ENCODE measurements around the gene STARD5.
A peak's percentile ranks its signal among the peaks of the same experiment; 100 is the strongest.

The STARD5 gene

DNA sequence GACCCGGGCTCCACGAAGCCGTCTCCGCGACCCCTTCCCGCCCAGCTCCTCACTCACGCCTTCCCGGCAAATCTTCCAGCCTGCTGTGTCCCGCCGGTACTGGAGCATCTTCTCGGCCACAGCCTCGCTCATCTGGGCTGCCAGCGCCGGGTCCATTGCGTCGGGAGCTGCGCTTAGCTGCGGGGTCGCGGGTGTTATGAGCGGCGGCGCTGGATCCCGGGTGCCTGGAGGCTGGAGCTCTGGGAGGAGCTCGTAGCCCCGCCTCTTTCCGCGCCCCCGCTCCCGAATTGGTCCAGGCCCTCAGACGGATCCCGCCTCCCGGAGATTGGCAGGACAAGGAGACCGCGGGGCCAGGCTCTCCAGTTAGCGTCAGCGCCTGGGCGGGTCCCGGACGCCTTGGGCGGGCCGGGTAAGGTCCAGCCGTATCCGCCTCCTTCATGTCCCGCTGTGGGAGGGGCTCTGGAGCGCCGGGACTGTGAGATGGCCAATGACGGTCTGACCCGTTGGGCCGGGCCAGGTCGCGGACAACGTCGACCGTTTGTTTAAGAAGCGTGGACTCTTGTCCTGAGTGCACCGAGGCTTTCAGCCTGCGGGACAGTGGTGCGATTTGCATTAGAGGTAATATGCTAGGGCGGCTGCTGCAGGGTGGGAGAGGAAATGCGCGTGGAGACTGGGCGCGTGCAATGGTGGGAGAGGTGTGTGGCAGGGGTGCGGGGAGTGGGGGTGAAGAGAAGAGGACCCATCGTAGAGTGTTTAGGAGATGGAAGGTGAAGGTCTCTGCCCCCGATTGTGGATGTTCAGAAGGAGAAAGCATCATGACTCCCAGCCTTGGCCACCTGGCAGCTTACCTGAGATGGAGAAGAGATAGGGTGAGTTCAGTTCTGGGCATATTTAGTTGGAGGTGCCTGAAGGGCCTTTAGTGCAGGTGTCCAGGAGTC, at the start of gene STARD5:
Gene STARD5 (minus strand): TSS at position 198 of the 938 bp plus-strand sequence. CDS start 42 bp downstream, at position 156.
- Histone ChIP-seq H3K4me3 (peak within 1 kb of the TSS; percentile 72), H3K4me1 (peaks cover 23% of the 10 kb centered on the region), H4K20me1 (no peaks in the 10 kb centered on the region), H3K9me3 (no peaks in the 10 kb centered on the region), H3K36me3 (peaks cover 14% of the 10 kb centered on the region), H3K4me2 (peak within 1 kb of the TSS; percentile 93), H3K27ac (0 out of 2 replicates have a peak within 1 kb of the TSS, but pooled peaks have one; percentile 24), H3K9ac (peak within 1 kb of the TSS; percentile 75), H3K27me3 (no peaks in the 10 kb centered on the region)
- no peak for TF ChIP-seq Cebpa-rat (IDR thresholded peaks at IDR 0.05)

DNA sequence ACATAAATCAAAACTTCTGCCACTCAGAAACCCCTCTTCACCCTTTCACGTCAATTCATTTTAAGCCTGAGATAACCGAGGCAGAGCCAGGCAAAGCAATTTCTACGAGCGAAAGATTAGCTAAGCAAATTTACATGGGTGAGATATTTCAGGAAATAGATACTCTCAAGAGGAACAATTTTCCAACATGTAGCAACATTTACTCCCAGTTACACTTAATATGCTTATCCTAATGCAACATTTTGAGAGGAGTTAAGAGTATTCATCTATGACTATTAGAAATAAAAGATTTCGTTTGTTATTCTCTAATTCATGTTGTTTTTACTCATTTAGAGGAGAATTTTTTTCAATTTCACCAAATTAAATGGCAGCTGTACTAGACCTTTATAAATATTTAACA, 49.2 kb upstream of the STARD5 start:
- H3K9me3 ChIP-seq = no peaks in the 10 kb centered on the region
- no peak overlapping the region for H3K9ac ChIP-seq
- H3K27ac ChIP-seq = no peak overlapping the region
- no peak overlapping the region for H3K4me3 ChIP-seq
- H3K4me1 ChIP-seq = no peaks in the 10 kb centered on the region
- no peaks in the 10 kb centered on the region for H3K36me3 ChIP-seq
- H3K4me2 ChIP-seq = no peak overlapping the region
- H4K20me1 ChIP-seq = no peaks in the 10 kb centered on the region
- no peaks in the 10 kb centered on the region for H3K27me3 ChIP-seq
- no peak for TF ChIP-seq Cebpa-rat (IDR thresholded peaks at IDR 0.05)

- no peaks in the 10 kb centered on the region for H3K36me3 ChIP-seq
- H3K4me3 ChIP-seq = no peak overlapping the region
- no peaks in the 10 kb centered on the region for H4K20me1 ChIP-seq
- H3K4me1 ChIP-seq = no peaks in the 10 kb centered on the region
- H3K27me3 ChIP-seq = no peaks in the 10 kb centered on the region
- no peaks in the 10 kb centered on the region for H3K9me3 ChIP-seq
- no peak for TF ChIP-seq Cebpa-rat (IDR thresholded peaks at IDR 0.05)
- no peak overlapping the region for H3K9ac ChIP-seq
- H3K4me2 ChIP-seq = no peak overlapping the region
- no peak overlapping the region for H3K27ac ChIP-seq
Measured at GRCh38 chr15:81372575-81372974, 48.6 kb upstream of the STARD5 start.

GRCh38 chr15:81363718-81364500, 40.0 kb upstream of the STARD5 start:
- H3K9me3 ChIP-seq = no peaks in the 10 kb centered on the region

DNA sequence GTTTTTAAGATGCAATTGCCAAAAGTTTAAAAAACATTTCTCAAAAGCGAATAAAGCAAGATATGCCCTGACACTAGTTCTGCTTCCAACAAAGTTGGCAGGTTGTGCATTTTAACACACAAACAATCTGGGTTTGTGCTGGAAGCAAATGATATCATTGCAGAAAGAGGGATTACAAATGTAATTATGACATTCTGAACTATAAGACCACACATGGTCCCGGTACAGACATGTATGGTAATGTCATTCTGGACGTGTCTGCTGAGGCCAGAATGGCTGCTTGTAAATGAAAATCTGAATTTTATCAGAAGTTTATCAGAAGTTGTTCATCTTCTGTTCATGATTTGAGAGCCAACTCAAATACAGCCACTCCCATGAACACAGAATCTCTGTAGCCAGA, 39.3 kb upstream of the STARD5 start:
- H3K4me3 ChIP-seq = no peak overlapping the region
- H3K36me3 ChIP-seq = no peaks in the 10 kb centered on the region
- H3K9me3 ChIP-seq = no peaks in the 10 kb centered on the region
- no peaks in the 10 kb centered on the region for H3K27me3 ChIP-seq
- no peak for TF ChIP-seq Cebpa-rat (IDR thresholded peaks at IDR 0.05)
- H3K4me2 ChIP-seq = no peak overlapping the region
- H4K20me1 ChIP-seq = no peaks in the 10 kb centered on the region
- no peak overlapping the region for H3K9ac ChIP-seq
- H3K27ac ChIP-seq = no peak overlapping the region
- no peaks in the 10 kb centered on the region for H3K4me1 ChIP-seq

More at GRCh38 chr15:81363718-81364500, 40.0 kb upstream of the STARD5 start:
- Histone ChIP-seq H3K27me3 (no peaks in the 10 kb centered on the region), H3K4me2 (no peak overlapping the region), H3K27ac (no peak overlapping the region), H4K20me1 (no peaks in the 10 kb centered on the region), H3K4me1 (no peaks in the 10 kb centered on the region), H3K4me3 (no peak overlapping the region), H3K9ac (no peak overlapping the region), H3K36me3 (no peaks in the 10 kb centered on the region)
- no peak for TF ChIP-seq Cebpa-rat (IDR thresholded peaks at IDR 0.05)

DNA sequence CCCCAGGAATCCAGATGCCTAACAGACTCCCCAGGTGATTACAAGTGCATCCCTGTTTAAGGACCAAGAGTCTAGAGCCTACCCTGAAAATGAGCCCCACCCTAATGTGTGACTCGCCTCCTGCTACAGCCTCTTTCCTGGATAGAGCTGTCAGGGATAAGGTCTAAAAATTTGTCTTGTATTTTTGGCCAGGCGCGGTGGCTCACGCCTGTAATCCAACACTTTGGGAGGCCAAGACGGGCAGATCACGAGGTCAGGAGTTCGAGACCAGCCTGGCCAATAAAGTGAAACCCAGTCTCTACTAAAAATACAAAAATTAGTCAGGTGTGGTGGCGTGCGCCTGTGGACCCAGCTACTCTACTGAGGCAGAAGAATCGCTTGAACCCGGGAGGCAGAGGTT, 38.8 kb upstream of the STARD5 start:
- H3K27ac ChIP-seq = no peak overlapping the region
- no peak overlapping the region for H3K4me2 ChIP-seq
- TF ChIP-seq Cebpa-rat (IDR thresholded peaks at IDR 0.05) = no peak
- H3K27me3 ChIP-seq = no peaks in the 10 kb centered on the region
- no peak overlapping the region for H3K9ac ChIP-seq
- no peaks in the 10 kb centered on the region for H4K20me1 ChIP-seq
- no peaks in the 10 kb centered on the region for H3K36me3 ChIP-seq
- H3K4me3 ChIP-seq = no peak overlapping the region
- H3K9me3 ChIP-seq = no peaks in the 10 kb centered on the region
- no peaks in the 10 kb centered on the region for H3K4me1 ChIP-seq

GRCh38 chr15:81361891-81362290, 38.0 kb upstream of the STARD5 start:
- Histone ChIP-seq H3K27ac (no peak overlapping the region), H3K36me3 (no peaks in the 10 kb centered on the region)

DNA sequence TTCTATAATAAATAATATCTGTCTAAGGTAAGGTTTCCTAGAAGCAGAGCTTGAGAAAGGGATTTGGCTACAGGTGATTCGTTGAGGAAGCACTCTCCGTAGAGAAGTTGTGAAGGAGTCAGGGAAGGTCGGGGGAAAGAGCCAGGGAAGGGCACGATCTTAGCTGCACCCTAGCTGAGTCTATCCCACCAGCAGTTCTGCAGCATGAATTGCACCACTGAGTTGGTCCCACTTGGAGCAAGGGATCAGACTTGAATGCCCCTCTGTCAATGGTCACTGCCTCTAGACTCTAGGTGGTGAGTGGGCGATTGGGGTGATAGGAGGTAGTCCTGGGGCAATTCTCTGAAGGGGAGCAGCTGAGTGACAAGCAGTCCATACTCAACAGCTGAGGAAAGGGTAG, 36.5 kb upstream of the STARD5 start:
- Histone ChIP-seq H3K9ac (no peak overlapping the region), H3K4me2 (no peak overlapping the region), H3K9me3 (no peaks in the 10 kb centered on the region), H4K20me1 (no peaks in the 10 kb centered on the region), H3K4me1 (no peaks in the 10 kb centered on the region), H3K27me3 (no peaks in the 10 kb centered on the region), H3K4me3 (no peak overlapping the region), H3K36me3 (no peaks in the 10 kb centered on the region), H3K27ac (no peak overlapping the region)
- no peak for TF ChIP-seq Cebpa-rat (IDR thresholded peaks at IDR 0.05)

More at GRCh38 chr15:81361891-81362290, 38.0 kb upstream of the STARD5 start:
- Histone ChIP-seq H4K20me1 (no peaks in the 10 kb centered on the region), H3K27me3 (no peaks in the 10 kb centered on the region), H3K4me2 (no peak overlapping the region), H3K9ac (no peak overlapping the region), H3K4me3 (no peak overlapping the region), H3K4me1 (no peaks in the 10 kb centered on the region), H3K9me3 (no peaks in the 10 kb centered on the region)
- no peak for TF ChIP-seq Cebpa-rat (IDR thresholded peaks at IDR 0.05)

- H3K27me3 ChIP-seq = no peaks in the 10 kb centered on the region
- TF ChIP-seq Cebpa-rat (IDR thresholded peaks at IDR 0.05) = no peak
- H3K27ac ChIP-seq = no peak overlapping the region
- no peak overlapping the region for H3K4me3 ChIP-seq
- no peaks in the 10 kb centered on the region for H3K4me1 ChIP-seq
- H4K20me1 ChIP-seq = no peaks in the 10 kb centered on the region
- H3K9ac ChIP-seq = no peak overlapping the region
- no peak overlapping the region for H3K4me2 ChIP-seq
- no peaks in the 10 kb centered on the region for H3K9me3 ChIP-seq
- no peaks in the 10 kb centered on the region for H3K36me3 ChIP-seq
Measured at GRCh38 chr15:81358248-81358647, 34.3 kb upstream of the STARD5 start.

DNA sequence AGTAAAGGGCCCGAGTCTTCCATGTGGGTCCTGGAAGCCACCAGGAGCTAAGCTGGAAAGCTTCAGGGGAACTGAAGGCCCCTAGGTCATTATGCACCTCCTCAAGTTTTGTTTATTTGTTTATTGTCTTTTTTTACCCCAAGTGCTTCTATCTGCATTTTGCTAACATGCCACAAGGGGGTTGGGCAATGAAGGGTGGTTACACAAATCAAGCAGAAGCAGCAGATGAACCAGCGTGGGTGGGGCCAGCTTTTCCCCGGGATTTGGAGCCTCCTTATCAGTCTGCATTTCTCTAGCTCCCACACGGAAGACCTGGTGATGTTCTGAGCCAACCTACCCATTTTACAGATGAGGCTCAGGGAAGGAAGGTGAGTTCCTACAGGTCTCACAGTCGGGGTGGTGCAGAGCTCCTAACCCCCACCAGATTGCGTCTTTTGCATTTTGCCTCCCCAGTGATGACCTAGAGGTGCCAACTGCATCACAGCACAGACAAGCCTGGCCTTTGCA, 33.3 kb upstream of the STARD5 start:
- Histone ChIP-seq H3K4me2 (no peak overlapping the region), H3K27ac (no peak overlapping the region), H3K27me3 (no peaks in the 10 kb centered on the region), H3K9ac (no peak overlapping the region), H3K9me3 (no peaks in the 10 kb centered on the region), H3K4me1 (no peaks in the 10 kb centered on the region), H4K20me1 (no peaks in the 10 kb centered on the region), H3K36me3 (no peaks in the 10 kb centered on the region), H3K4me3 (no peak overlapping the region)
- no peak for TF ChIP-seq Cebpa-rat (IDR thresholded peaks at IDR 0.05)

Data from BLaER1 (cell line).